ENCODE data around the gene KIF1A.
"Not testable (repeated sequence)": the region's sequence is repeated elsewhere in the genome, so short reads cannot be mapped to it uniquely, and the experiment has no call there.

DNA sequence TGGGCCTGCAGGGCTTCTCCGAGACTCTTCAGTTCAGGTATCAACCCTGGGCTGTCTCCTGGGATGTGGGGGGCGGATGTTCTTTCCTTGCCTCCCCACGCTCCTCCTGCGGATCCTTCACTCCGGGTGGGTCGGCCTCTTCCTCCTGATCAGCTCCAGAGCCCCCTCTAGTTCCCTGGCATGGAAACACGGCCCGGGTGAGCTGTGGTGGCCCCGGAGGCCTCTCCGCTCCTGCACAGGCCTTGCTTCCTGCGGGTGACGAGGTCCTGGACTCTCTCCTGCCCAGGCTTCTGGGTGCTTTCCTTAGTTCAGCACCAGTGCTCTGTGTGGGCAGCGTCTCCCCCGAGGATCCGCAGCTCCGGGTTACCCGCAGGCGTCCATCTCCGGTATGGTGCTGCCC is 124.4 kb downstream of the KIF1A start:
- TF ChIP-seq, protein P1, sequence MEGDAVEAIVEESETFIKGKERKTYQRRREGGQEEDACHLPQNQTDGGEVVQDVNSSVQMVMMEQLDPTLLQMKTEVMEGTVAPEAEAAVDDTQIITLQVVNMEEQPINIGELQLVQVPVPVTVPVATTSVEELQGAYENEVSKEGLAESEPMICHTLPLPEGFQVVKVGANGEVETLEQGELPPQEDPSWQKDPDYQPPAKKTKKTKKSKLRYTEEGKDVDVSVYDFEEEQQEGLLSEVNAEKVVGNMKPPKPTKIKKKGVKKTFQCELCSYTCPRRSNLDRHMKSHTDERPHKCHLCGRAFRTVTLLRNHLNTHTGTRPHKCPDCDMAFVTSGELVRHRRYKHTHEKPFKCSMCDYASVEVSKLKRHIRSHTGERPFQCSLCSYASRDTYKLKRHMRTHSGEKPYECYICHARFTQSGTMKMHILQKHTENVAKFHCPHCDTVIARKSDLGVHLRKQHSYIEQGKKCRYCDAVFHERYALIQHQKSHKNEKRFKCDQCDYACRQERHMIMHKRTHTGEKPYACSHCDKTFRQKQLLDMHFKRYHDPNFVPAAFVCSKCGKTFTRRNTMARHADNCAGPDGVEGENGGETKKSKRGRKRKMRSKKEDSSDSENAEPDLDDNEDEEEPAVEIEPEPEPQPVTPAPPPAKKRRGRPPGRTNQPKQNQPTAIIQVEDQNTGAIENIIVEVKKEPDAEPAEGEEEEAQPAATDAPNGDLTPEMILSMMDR (IDR thresholded peaks at IDR 0.05; ENCODE audit: low read length): not testable (repeated sequence)
- TF ChIP-seq EZH2 (IDR thresholded peaks at IDR 0.05; ENCODE audit: borderline replicate concordance, low read length): not testable (repeated sequence)

Data from OCI-LY1 (cell line).